Stimulated activated CD4-positive, alpha-beta T cell treated with anti-CD3 and anti-CD28 coated beads, Interleukin-15, amount 100 ng/mL, for 1 hour (primary cell): ENCODE data around the gene PCBP1.
"Not testable (repeated sequence)": the region's sequence is repeated elsewhere in the genome, so short reads cannot be mapped to it uniquely, and the experiment has no call there.

Experiments
- DNase-seq, 2 donors: peaks; one replicate each; pipeline ENCODE4 v3.0.0-alpha.2; 2020; ENCODE audit warnings: low read depth in 1 of 2, low spot score in 1 of 2

Gene PCBP1

GRCh38 chr2:70080610-70081200 is 6.6 kb upstream of the PCBP1 start:
- DNase-seq, result no peak

DNA sequence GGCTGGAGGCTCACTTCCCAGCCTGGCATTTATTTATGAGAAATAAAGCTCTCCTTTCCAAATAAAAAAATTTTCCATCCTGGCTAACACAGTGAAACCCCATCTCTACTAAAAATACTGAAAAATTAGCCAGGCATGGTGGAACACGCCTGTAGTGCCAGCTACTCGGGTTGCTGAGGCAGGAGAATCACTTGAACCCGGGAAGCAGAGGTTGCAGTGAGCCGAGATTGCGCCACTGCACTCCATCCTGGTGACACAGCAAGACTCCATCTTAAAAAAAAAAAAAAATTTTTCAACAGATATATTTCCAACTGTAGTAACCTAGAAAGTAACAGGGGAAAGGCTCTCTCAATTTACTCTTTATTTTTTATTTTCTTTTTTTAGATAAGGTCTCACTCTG is 6.1 kb upstream of the PCBP1 start:
- DNase-seq, result no peak

DNA sequence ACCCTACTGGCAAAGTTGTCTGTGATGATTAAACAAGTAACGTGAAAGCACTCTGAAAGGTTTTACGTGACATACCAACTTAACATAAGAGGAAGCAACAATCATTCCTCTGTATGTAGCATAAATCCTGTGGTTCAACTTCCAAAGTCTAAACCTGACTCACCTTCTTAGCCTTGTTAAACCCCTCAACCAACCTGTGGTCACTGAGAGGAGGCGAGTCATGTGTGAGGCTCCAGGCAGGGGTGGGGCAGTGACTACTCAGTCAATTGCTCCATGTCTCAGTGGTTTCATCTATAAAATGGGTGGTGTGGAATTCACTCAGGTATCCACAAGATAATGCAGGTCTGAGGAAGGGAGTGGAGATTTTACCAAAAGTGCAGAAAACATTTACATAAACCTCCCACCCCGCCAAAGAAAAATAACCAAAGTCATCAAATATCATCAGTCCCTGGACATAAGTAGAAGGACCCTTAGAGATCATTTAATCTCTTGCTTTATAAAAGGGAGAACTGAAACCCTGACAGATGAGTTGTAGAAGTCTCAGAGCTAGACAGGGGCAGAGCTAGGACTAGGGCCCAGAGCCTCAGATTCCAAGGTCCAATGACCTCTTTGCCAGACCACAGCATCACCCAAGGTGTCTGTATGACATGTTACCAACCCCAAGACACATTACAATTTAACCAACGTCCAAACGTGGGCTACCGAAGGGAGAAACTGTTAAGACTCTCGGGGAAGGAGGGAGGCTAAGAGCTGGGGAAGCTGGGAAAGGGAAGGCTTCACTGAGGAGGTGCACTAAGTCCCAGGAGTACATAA is 3.7 kb upstream of the PCBP1 start:
- peak in 1 of 2 donors; percentile 15 for DNase-seq

GRCh38 chr2:70084973-70085710 is 2.1 kb upstream of the PCBP1 start:
- DNase-seq, result peak; percentile 34 to 62

DNA sequence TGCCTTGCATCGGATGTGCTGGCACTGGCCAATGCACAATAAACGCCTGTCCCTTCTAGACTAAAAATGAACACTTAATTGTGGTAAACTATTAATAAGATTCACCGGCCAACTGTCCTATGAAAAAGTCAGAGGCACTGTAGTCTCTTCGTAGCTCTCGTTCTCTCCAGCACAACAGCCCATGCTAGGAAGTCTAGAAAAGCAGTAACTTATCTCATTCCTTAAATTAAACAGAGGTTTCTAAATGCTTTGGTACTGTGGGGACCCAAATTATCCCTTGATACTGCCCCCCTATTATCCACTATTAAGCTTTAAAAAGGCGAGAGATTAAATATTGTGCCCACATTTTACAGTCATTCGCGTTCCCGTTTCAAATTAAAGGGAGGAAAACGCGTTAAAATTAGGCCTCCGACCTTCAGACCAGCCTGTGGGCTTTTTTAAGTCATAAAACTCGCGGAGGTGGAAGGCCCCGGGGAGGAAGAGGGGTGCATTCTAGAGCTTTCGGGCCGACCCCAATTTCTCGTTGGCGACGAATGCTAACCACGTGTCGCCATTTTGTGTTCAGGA is 1.5 kb upstream of the PCBP1 start:
- no peak for DNase-seq

GRCh38 chr2:70086278-70086837 is 919 bp upstream of the PCBP1 start:
- peak; percentile 56 to 57 for DNase-seq

GRCh38 chr2:70087702-70088597 is 673 bp downstream of the PCBP1 start:
- DNase-seq, result peak in 1 of 2 donors; percentile 27

GRCh38 chr2:70088598-70089219 is 1.4 kb downstream of the PCBP1 start:
- DNase-seq, result no peak

DNA sequence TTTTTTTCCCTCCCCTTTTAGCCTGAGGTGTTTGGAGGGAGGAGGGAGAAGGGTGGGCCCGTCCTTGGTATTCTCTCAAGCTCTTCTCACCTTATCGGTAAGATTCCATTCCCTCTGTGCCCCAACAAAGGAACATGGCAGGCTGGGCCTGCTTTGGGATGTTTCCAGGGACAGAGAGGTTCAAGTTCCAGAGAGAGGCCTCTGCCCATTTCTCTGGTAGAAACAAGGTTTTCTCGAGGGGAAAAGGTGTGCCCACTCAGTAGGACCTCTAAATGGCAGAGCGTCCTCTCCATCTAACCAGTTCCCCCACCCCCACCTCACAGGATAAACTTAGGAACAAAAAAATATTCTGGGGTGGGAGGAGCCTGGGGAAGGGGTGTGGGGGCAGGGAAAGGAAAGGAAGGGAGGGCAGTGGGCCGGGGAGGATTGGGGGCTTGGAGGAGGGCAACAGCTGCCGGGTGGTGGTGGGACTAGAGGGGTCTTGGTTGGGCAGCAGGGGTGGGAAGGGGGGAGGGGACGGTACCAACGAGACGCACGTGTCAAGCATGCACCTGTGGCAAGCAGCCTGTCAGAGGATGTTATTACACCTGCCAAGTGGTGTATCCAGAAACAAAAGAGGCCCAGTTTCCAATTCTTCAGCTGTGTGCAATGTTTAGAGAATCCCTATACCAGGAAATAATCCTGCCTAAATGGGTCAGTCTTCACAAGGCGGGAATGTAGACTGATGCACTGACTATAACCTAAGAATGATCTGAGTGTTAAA is 2.1 kb downstream of the PCBP1 start:
- peak in 1 of 2 donors; percentile 10 for DNase-seq

- no peak for DNase-seq
Measured at GRCh38 chr2:70089983-70090525, 2.8 kb downstream of the PCBP1 start.

- no peak for DNase-seq
Measured at GRCh38 chr2:70090706-70091334, 3.5 kb downstream of the PCBP1 start.

DNA sequence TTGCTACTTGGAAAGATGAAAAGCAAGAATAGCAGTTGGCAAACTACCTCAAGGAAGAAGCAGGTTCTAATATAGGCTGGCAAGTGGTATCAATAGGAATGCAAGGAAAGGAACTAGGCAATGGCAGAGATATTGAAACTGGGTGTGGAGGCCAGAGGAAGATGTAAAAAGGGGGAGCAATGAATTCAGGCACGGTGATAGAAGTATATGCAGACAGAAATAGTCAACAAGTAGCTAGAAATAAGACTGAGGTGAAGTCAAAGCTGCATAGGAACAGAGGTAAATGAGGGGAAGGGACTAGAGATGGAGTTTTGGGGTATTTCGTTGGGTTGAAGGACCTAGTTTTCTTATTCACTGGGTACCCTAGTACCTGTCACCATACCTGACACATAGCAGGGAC is 4.1 kb downstream of the PCBP1 start:
- DNase-seq, result no peak

- no peak for DNase-seq
Measured at GRCh38 chr2:70091816-70092215, 4.5 kb downstream of the PCBP1 start.

GRCh38 chr2:70092576-70093243 is 5.4 kb downstream of the PCBP1 start:
- not testable (repeated sequence) for DNase-seq

DNA sequence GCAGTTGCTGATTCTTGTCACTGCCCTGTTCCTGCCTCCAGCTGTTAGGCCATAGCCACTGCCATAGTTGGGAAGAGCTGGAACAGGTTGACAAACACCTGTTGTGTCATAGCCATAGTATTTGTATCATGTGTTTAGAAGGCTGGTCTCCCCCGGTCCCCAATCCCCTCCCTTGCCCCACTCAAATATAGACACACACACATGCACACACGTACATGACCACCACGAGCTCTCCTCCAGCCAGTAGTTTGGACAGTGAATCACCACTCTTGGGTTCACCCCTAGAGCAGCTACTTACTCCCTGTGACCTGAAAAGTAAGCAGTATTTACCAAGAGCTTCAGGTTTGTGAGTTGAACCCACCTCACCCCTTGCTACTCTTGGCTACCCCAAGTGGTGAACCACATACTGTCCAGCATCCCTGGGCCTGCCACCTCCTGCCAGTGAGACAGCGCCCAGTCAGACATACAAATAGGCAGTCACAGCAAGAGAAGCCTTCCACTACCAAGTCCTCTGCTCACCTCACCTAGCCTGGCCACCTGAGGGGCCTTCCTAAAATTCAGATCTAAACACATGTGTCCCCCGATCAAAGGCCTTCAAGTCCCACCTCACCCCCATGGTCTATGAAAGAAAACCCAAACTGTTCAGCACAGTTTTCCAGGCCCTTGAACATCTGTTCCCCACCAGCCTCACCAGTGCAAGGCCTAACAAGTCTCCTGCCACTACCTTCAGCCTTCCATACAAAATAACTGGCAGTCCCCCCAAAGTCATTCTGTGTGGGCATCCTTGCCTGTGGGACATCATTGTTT is 7.1 kb downstream of the PCBP1 start:
- no peak for DNase-seq

GRCh38 chr2:70094978-70095719 is 7.9 kb downstream of the PCBP1 start:
- no peak for DNase-seq
